Kidney (tissue), 14 donors: ENCODE measurements around the gene LENEP. TPM values are rescaled to one million over a fixed set of nuclear protein-coding genes. Genes with fewer than 3 reads are reported as not detected.

Experiments used
- DNase-seq, 5 donors: peaks; one replicate each; pipeline ENCODE4 v3.0.0-alpha.2; 2013 to 2020
- FAIRE-seq: peaks from 2 replicates; lab custom pipeline; 2012; peaks lifted over from hg19 to GRCh38; lab: Jason Lieb, UNC
- H3K27ac ChIP-seq, 2 donors: one replicate each; pipeline ENCODE4 v1.7.0; 2013; ENCODE audit warnings: low read depth in 2 of 2, low read length in 2 of 2, inconsistent platforms in 1 of 2
- H3K27me3 ChIP-seq: one replicate; pipeline ENCODE4 v1.7.1; 2013; ENCODE audit warnings: low read length, inconsistent platforms; ENCODE audit not compliant: control insufficient read depth, insufficient read depth
- H3K36me3 ChIP-seq, 3 donors: one replicate each; pipeline versions ENCODE4 v1.7.0 to v1.7.1; 2013; ENCODE audit warnings: low read length in 3 of 3, control low read depth in 1 of 3, inconsistent platforms in 1 of 3; ENCODE audit not compliant: insufficient read depth in 3 of 3, control insufficient read depth in 2 of 3
- H3K4me1 ChIP-seq, 3 donors: one replicate each; pipeline versions ENCODE4 v1.7.0 to v1.7.1; 2013; ENCODE audit warnings: low read length in 3 of 3, inconsistent platforms in 1 of 3, low read depth in 1 of 3; ENCODE audit not compliant: control insufficient read depth in 2 of 3, insufficient read depth in 2 of 3
- H3K4me3 ChIP-seq, 3 donors: one replicate each; pipeline versions ENCODE4 v1.7.0 to v1.8.1; 2013; ENCODE audit warnings: low read length in 3 of 3, control low read depth in 1 of 3, inconsistent platforms in 1 of 3
- H3K9ac ChIP-seq, 3 donors: one replicate each; pipeline versions ENCODE4 v1.7.0 to v1.7.1; 2013; ENCODE audit warnings: low read length in 3 of 3, control low read depth in 1 of 3, inconsistent platforms in 1 of 3
- H3K9me3 ChIP-seq, 3 donors: one replicate each; pipeline versions ENCODE4 v1.7.0 to v1.7.1; 2013; ENCODE audit warnings: low read length in 3 of 3, control low read depth in 1 of 3, inconsistent platforms in 1 of 3; ENCODE audit not compliant: control insufficient read depth in 2 of 3, insufficient read depth in 1 of 3
- CTCF ChIP-seq: IDR thresholded peaks from 3 replicates; pipeline ENCODE4 v1.5.1; 2012; ENCODE audit warnings: mild to moderate bottlenecking, moderate library complexity, borderline replicate concordance; ENCODE audit not compliant: insufficient read depth; ENCODE audit errors: extremely low read depth
- intact Hi-C: fragments of 100-400 bp; cut with DNase I; formaldehyde crosslinking; loops from one replicate; pipeline ENCODE4 v1.11.1; 2022
- polyA plus RNA-seq: library from polyadenylated mRNA; stranded (reverse); fragments of 350-450 nt; fragmentation: Illumina TruSeq; extraction: RNeasy Lipid Tissue Mini Kit (QIAGEN cat#74804); gene quantifications from one replicate; pipeline ENCODE4 v1.2.3, GENCODE V29; 2014; ENCODE audit warnings: low read depth, low replicate concordance; ENCODE audit not compliant: insufficient read depth
- total RNA-seq: library from RNA; stranded (reverse); fragmentation: NEBNext Ultra II Directional; extraction: Animal tissue kit (Norgen Biotek cat#: 25700); gene quantifications from one replicate; pipeline ENCODE4 v1.2.1, GENCODE V29; 2021
- donor health status: control.
- donor health status: control.
- donor health status: control.
- donor health status: control.
- donor health status: control.
- donor health status: DM: yes; HTN: yes; CAD: no.
- donor health status: Normal renal cell carcinoma (clear cell type).

The LENEP gene
- total and polyA plus RNA-seq, 2 donors from 2014 or later = not detected

- no peak overlapping the region for H3K4me3 ChIP-seq
- no peak overlapping the region for H3K9ac ChIP-seq
- no peak for TF ChIP-seq CTCF
- H3K27ac ChIP-seq = no peak overlapping the region
- peaks cover 2 to 16% (median 5%) of the 10 kb centered on the region in 3 donors for H3K36me3 ChIP-seq
- intact Hi-C loops = no loop called here
- no peaks in the 10 kb centered on the region for H3K9me3 ChIP-seq
- H3K27me3 ChIP-seq = no peaks in the 10 kb centered on the region
- H3K4me1 ChIP-seq = peaks cover 0 to 13% (median 4%) of the 10 kb centered on the region in 3 donors
- DNase-seq = no peak
- no peak for FAIRE-seq
Observed at GRCh38 chr1:154987326-154987725, 6.1 kb upstream of the LENEP start.

GRCh38 chr1:154988058-154988954 is 5.1 kb upstream of the LENEP start:
- Histone ChIP-seq H3K9me3 (no peaks in the 10 kb centered on the region), H3K9ac (no peak overlapping the region), H3K27me3 (no peaks in the 10 kb centered on the region), H3K4me1 (peaks cover 0 to 8% (median 0%) of the 10 kb centered on the region in 3 donors), H3K4me3 (no peak overlapping the region), H3K27ac (no peak overlapping the region), H3K36me3 (peaks cover 2 to 16% (median 5%) of the 10 kb centered on the region in 3 donors)
- TF ChIP-seq CTCF = no peak
- DNase-seq (peak in 1 of 5 donors; percentile 57), FAIRE-seq (no peak)
- intact Hi-C loops = no loop called here

GRCh38 chr1:154989195-154989860 is 4.1 kb upstream of the LENEP start:
- Histone ChIP-seq H3K27me3 (no peaks in the 10 kb centered on the region), H3K4me3 (no peak overlapping the region), H3K9ac (no peak overlapping the region), H3K27ac (no peak overlapping the region), H3K36me3 (peaks cover 2 to 16% (median 5%) of the 10 kb centered on the region in 3 donors), H3K9me3 (no peaks in the 10 kb centered on the region), H3K4me1 (no peaks in the 10 kb centered on the region)
- intact Hi-C loops = no loop called here
- DNase-seq (peak in 1 of 5 donors; percentile 35), FAIRE-seq (no peak)
- TF ChIP-seq CTCF = no peak
